Measurements from ENCODE around the gene PRDX3.

- TF ChIP-seq CTCF (optimal IDR thresholded peaks at IDR 0.05 in 1 of 3, IDR thresholded peaks at IDR 0.05 in 1 of 3, conservative IDR thresholded peaks at IDR 0.05 in 1 of 3; ENCODE audit: extremely low read depth in 1 of 3, insufficient read depth in 2 of 3, low read length in 3 of 3), result no peak
- no peak for TF ChIP-seq EZH2 (IDR thresholded peaks at IDR 0.05; ENCODE audit: low read length)
Measured at GRCh38 chr10:119140603-119141245, 37.9 kb downstream of the PRDX3 start.
